Keratinocyte (primary cell): ENCODE measurements around the gene GPC5. TPM values are rescaled to one million over a fixed set of nuclear protein-coding genes. Genes with fewer than 3 reads are reported as not detected.

Experiments used
- DNase-seq: peaks from one replicate; pipeline ENCODE4 v3.0.0-alpha.2; 2011; ENCODE audit warnings: low read depth, missing footprints, low spot score
- FAIRE-seq: peaks from 2 replicates; lab custom pipeline; 2011; peaks lifted over from hg19 to GRCh38; lab: Jason Lieb, UNC
- H2AFZ ChIP-seq: 2 replicates; pipeline ENCODE4 v1.6.0; 2012; ENCODE audit warnings: low read length, control low read depth, inconsistent platforms; ENCODE audit not compliant: control insufficient read depth
- H3K27ac ChIP-seq: 2 replicates; pipeline ENCODE4 v1.5.1; 2011; ENCODE audit warnings: low read length; ENCODE audit not compliant: control insufficient read depth, insufficient read depth
- H3K27me3 ChIP-seq: 3 replicates; pipeline ENCODE4 v1.6.0; 2011; ENCODE audit warnings: low read length; ENCODE audit not compliant: control insufficient read depth, insufficient read depth; ENCODE audit errors: extremely low read depth
- H3K36me3 ChIP-seq, 2 experiments: 2 replicates in 1 of 2; 3 replicates in 1 of 2; pipeline ENCODE4 v1.5.1; 2011; ENCODE audit warnings: low read length in 2 of 2, mild to moderate bottlenecking in 1 of 2; ENCODE audit not compliant: control insufficient read depth in 2 of 2, insufficient read depth in 2 of 2; ENCODE audit errors: extremely low read depth in 1 of 2
- H3K4me1 ChIP-seq: 3 replicates; pipeline ENCODE4 v1.5.1; 2011; ENCODE audit warnings: low read length; ENCODE audit not compliant: control insufficient read depth, insufficient read depth; ENCODE audit errors: extremely low read depth
- H3K4me2 ChIP-seq: 3 replicates; pipeline ENCODE4 v1.6.0; 2011; ENCODE audit warnings: low read depth, low read length; ENCODE audit not compliant: control insufficient read depth, insufficient read depth; ENCODE audit errors: extremely low read depth
- H3K4me3 ChIP-seq, 3 experiments: fragments of 200-600 bp in 1 of 3; sonication (generic) in 1 of 3; 2 replicates in 2 of 3; 3 replicates in 1 of 3; pipeline ENCODE4 v1.5.1; 2011 to 2016; ENCODE audit warnings: low read length in 3 of 3, mild to moderate bottlenecking in 3 of 3, control low read depth in 2 of 3, inconsistent platforms in 1 of 3, low read depth in 1 of 3, mixed read lengths in 1 of 3, mixed run types in 1 of 3, moderate library complexity in 1 of 3; ENCODE audit not compliant: control insufficient read depth in 2 of 3, insufficient read depth in 2 of 3; ENCODE audit errors: extremely low read depth in 1 of 3
- H3K79me2 ChIP-seq: 2 replicates; pipeline ENCODE4 v1.6.0; 2012; ENCODE audit warnings: low read length; ENCODE audit not compliant: control insufficient read depth, insufficient read depth
- H3K9ac ChIP-seq: 3 replicates; pipeline ENCODE4 v1.6.0; 2011; ENCODE audit warnings: low read length; ENCODE audit not compliant: control insufficient read depth, insufficient read depth; ENCODE audit errors: extremely low read depth
- H3K9me1 ChIP-seq: 3 replicates; pipeline ENCODE4 v1.6.0; 2011; ENCODE audit warnings: low read length; ENCODE audit not compliant: control insufficient read depth, insufficient read depth; ENCODE audit errors: extremely low read depth
- H3K9me3 ChIP-seq: 2 replicates; pipeline ENCODE4 v1.5.1; 2012; ENCODE audit warnings: low read depth, low read length; ENCODE audit not compliant: control insufficient read depth
- H4K20me1 ChIP-seq: 3 replicates; pipeline ENCODE4 v1.6.0; 2011; ENCODE audit warnings: low read length; ENCODE audit not compliant: control insufficient read depth, insufficient read depth; ENCODE audit errors: extremely low read depth
- EZH2 ChIP-seq: IDR thresholded peaks from one replicate; pipeline ENCODE4 v1.6.1; 2012; ENCODE audit warnings: inconsistent platforms, mild to moderate bottlenecking, low read length, moderate library complexity
- dilution Hi-C: fragments of 300-500 bp; cut with MboI; formaldehyde crosslinking; loops from one replicate; pipeline ENCODE4 v1.7.0; 2020; ENCODE audit warnings: low sequenced_read_pairs; ENCODE audit not compliant: extremely low pct_ligation_motif_present
- polyA plus RNA-seq, 5 experiments: library from polyadenylated mRNA; depleted of rRNA in 3 of 5; stranded (reverse) in 3 of 5; stranded (forward) in 1 of 5; unstranded in 1 of 5; fragments of >200 nt; gene quantifications; 1 replicate in 1 of 5; 2 replicates in 3 of 5; 3 replicates in 1 of 5; pipeline versions ENCODE4 v1.2.1 to v1.2.3, GENCODE V29; 2011 to 2012; ENCODE audit warnings: missing spikeins in 2 of 5, low read depth in 1 of 5, low replicate concordance in 1 of 5
- TF ChIP-seq, protein P1 (sequence below), 3 experiments: IDR thresholded peaks in 1 of 3; conservative IDR thresholded peaks in 1 of 3; optimal IDR thresholded peaks in 1 of 3; 2 replicates in 2 of 3; 3 replicates in 1 of 3; pipeline versions ENCODE3 to v1.5.1; 2011; ENCODE audit warnings: low read length in 3 of 3, mild to moderate bottlenecking in 3 of 3, moderate library complexity in 2 of 3, control low read depth in 1 of 3, inconsistent platforms in 1 of 3; ENCODE audit not compliant: insufficient read depth in 2 of 3; ENCODE audit errors: extremely low read depth in 1 of 3

GPC5 gene
- polyA plus RNA-seq, 1 donor (not counting 4 experiments of a cell fraction or from before 2014, with no cell fraction given) = 0.10 TPM

DNA sequence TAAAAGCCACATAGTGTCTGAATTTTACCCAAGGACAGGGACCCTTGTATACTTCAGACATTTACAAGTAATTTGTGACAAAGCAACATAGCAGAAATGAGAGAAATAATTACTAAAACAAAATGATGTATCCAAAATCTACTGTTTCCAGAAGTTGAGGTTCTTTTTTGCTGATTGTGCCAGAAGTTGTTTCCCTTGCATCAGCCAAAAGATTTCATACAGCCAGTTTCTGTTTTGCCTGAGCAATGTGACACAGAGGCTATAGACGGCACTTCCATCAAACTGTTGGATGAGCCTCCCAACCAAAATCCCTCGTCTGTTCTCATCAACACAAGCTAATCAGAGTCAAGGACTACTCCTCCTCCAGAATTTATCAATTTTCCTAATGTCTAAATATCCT is 915.0 kb downstream of the GPC5 start:
- DNase-seq (no peak), FAIRE-seq (no peak)
- H3K4me1 ChIP-seq = no peaks in the 10 kb centered on the region
- no peak overlapping the region for H3K9ac ChIP-seq
- H3K9me1 ChIP-seq = no peaks in the 10 kb centered on the region
- no peaks in the 10 kb centered on the region for H3K27me3 ChIP-seq
- no peaks in the 10 kb centered on the region for H3K79me2 ChIP-seq
- H3K4me3 ChIP-seq = no peak overlapping the region
- dilution Hi-C loops = no loop called here
- TF ChIP-seq EZH2 = no peak
- TF ChIP-seq, protein P1, sequence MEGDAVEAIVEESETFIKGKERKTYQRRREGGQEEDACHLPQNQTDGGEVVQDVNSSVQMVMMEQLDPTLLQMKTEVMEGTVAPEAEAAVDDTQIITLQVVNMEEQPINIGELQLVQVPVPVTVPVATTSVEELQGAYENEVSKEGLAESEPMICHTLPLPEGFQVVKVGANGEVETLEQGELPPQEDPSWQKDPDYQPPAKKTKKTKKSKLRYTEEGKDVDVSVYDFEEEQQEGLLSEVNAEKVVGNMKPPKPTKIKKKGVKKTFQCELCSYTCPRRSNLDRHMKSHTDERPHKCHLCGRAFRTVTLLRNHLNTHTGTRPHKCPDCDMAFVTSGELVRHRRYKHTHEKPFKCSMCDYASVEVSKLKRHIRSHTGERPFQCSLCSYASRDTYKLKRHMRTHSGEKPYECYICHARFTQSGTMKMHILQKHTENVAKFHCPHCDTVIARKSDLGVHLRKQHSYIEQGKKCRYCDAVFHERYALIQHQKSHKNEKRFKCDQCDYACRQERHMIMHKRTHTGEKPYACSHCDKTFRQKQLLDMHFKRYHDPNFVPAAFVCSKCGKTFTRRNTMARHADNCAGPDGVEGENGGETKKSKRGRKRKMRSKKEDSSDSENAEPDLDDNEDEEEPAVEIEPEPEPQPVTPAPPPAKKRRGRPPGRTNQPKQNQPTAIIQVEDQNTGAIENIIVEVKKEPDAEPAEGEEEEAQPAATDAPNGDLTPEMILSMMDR (optimal IDR thresholded peaks at IDR 0.05 in 1 of 3, IDR thresholded peaks at IDR 0.05 in 1 of 3, conservative IDR thresholded peaks at IDR 0.05 in 1 of 3; ENCODE audit: extremely low read depth in 1 of 3, insufficient read depth in 2 of 3, low read length in 3 of 3) = no peak
- no peak overlapping the region for H2AFZ ChIP-seq
- no peaks in the 10 kb centered on the region for H4K20me1 ChIP-seq
- H3K9me3 ChIP-seq = no peaks in the 10 kb centered on the region
- no peaks in the 10 kb centered on the region for H3K36me3 ChIP-seq
- H3K4me2 ChIP-seq = no peak overlapping the region
- no peak overlapping the region for H3K27ac ChIP-seq

DNA sequence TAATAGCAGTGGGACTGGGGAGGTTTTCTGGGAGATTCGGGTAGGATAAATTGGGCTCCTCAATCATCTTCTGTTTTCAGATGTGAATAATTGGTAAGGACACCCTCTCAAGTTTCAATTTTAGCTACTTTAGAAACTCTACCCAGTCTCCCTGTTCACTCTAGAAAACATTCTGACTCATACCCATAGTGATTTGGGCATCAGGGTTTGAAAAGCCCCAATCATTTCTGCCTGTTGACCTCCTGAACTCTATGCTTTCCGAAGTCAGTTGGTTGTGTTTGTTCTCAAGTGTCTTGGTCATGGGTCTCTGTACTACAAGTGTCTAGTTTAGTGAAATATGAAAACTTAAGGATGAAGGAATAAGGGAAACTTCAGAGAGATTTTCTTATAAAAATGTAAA is 916.8 kb downstream of the GPC5 start:
- Histone ChIP-seq H3K4me2 (no peak overlapping the region), H3K9ac (no peak overlapping the region), H3K4me1 (no peaks in the 10 kb centered on the region), H2AFZ (no peak overlapping the region), H3K27me3 (no peaks in the 10 kb centered on the region), H3K27ac (no peak overlapping the region), H4K20me1 (no peaks in the 10 kb centered on the region), H3K79me2 (no peaks in the 10 kb centered on the region), H3K4me3 (no peak overlapping the region), H3K9me3 (no peaks in the 10 kb centered on the region), H3K36me3 (no peaks in the 10 kb centered on the region), H3K9me1 (no peaks in the 10 kb centered on the region)
- dilution Hi-C loops = no loop called here
- DNase-seq = no peak
- TF ChIP-seq EZH2 = no peak
- TF ChIP-seq, protein P1 (optimal IDR thresholded peaks at IDR 0.05 in 1 of 3, IDR thresholded peaks at IDR 0.05 in 1 of 3, conservative IDR thresholded peaks at IDR 0.05 in 1 of 3; ENCODE audit: extremely low read depth in 1 of 3, insufficient read depth in 2 of 3, low read length in 3 of 3) = no peak
- FAIRE-seq = no peak
